GM23338 (cell line): ENCODE results near the gene MSL3. TPM values are rescaled to one million over a fixed set of nuclear protein-coding genes. Genes with fewer than 3 reads are reported as not detected.

Experiments used
- ATAC-seq: fragments of 200-7000 bp; cut with Tn5 transposase; 3 replicates; pipeline ENCODE4 v1.9.1; 2020
- DNase-seq: peaks from one replicate; pipeline ENCODE4 v3.0.0-alpha.2; 2015; ENCODE audit warnings: low spot score
- H2AFZ ChIP-seq: fragments of 200-600 bp; sonication (generic); 2 replicates; pipeline ENCODE4 v1.8.0; 2016; ENCODE audit warnings: antibody characterized with exemption, mild to moderate bottlenecking, moderate library complexity
- H3F3A ChIP-seq: fragments of 200-600 bp; sonication (generic); replicated peaks from 2 replicates; pipeline ENCODE4 v1.8.0; 2017; ENCODE audit warnings: antibody characterized with exemption, mixed run types, low read depth
- H3K27ac ChIP-seq: fragments of 200-600 bp; sonication (generic); 2 replicates; pipeline ENCODE4 v1.6.1; 2016; ENCODE audit warnings: low read depth
- H3K27me3 ChIP-seq: fragments of 200-600 bp; sonication (generic); 2 replicates; pipeline ENCODE4 v1.8.0; 2016; ENCODE audit warnings: mild to moderate bottlenecking, mixed run types, moderate library complexity; ENCODE audit not compliant: insufficient read depth
- H3K36me3 ChIP-seq: fragments of 200-600 bp; sonication (generic); 2 replicates; pipeline ENCODE4 v1.8.0; 2016; ENCODE audit warnings: mild to moderate bottlenecking; ENCODE audit not compliant: insufficient read depth
- H3K4me1 ChIP-seq: fragments of 200-600 bp; sonication (generic); 2 replicates; pipeline ENCODE4 v1.8.0; 2016; ENCODE audit warnings: mild to moderate bottlenecking, moderate library complexity; ENCODE audit not compliant: insufficient read depth
- H3K4me2 ChIP-seq: fragments of 200-600 bp; sonication (generic); 2 replicates; pipeline ENCODE4 v1.7.1; 2017; ENCODE audit warnings: mixed run types
- H3K4me3 ChIP-seq: fragments of 200-600 bp; sonication (generic); 2 replicates; pipeline ENCODE4 v1.6.1; 2016; ENCODE audit warnings: mixed run types
- H3K79me2 ChIP-seq: fragments of 200-600 bp; sonication (generic); replicated peaks from 2 replicates; pipeline ENCODE4 v1.8.0; 2017; ENCODE audit warnings: mild to moderate bottlenecking; ENCODE audit not compliant: insufficient read depth
- H3K9me2 ChIP-seq: fragments of 200-600 bp; sonication (generic); 2 replicates; pipeline ENCODE4 v1.8.0; 2017; ENCODE audit not compliant: insufficient read depth
- H4K20me1 ChIP-seq: fragments of 200-600 bp; sonication (generic); replicated peaks from 2 replicates; pipeline ENCODE4 v1.8.0; 2017; ENCODE audit warnings: mild to moderate bottlenecking; ENCODE audit not compliant: insufficient read depth
- H3K27ac Mint-ChIP-seq: 2 replicates; pipeline ENCODE4 v1.8.0; 2020; ENCODE audit warnings: inconsistent platforms, mild to moderate bottlenecking, moderate library complexity, mixed read lengths
- H3K27me3 Mint-ChIP-seq: 3 replicates; pipeline ENCODE4 v1.8.0; 2022; ENCODE audit warnings: low read depth, mild to moderate bottlenecking, moderate library complexity, mixed read lengths, inconsistent platforms; ENCODE audit not compliant: insufficient read depth, poor library complexity
- H3K36me3 Mint-ChIP-seq: 3 replicates; pipeline ENCODE4 v1.8.0; 2021; ENCODE audit warnings: low read depth, mild to moderate bottlenecking, inconsistent platforms, moderate library complexity, mixed read lengths
- H3K4me1 Mint-ChIP-seq: 3 replicates; pipeline ENCODE4 v1.8.0; 2020; ENCODE audit warnings: mild to moderate bottlenecking, inconsistent platforms, mixed read lengths
- H3K4me3 Mint-ChIP-seq: 3 replicates; pipeline ENCODE4 v1.8.0; 2021; ENCODE audit warnings: moderate library complexity, mild to moderate bottlenecking, inconsistent platforms, mixed read lengths
- H3K9me3 Mint-ChIP-seq: 3 replicates; pipeline ENCODE4 v1.8.0; 2020; ENCODE audit warnings: moderate library complexity, mild to moderate bottlenecking, inconsistent platforms, mixed read lengths
- CTCF ChIP-seq, 2 experiments: fragments of 200-600 bp in 1 of 2; sonication (generic) in 1 of 2; conservative IDR thresholded peaks; 2 replicates each; pipeline versions ENCODE4 v1.5.1 to v1.6.1; 2016 to 2017; ENCODE audit warnings: antibody characterized with exemption in 2 of 2, low read depth in 2 of 2, mild to moderate bottlenecking in 2 of 2, moderate library complexity in 1 of 2
- JUNB ChIP-seq: IDR thresholded peaks from one replicate; pipeline ENCODE4 v1.6.1; 2016; ENCODE audit warnings: antibody characterized with exemption; ENCODE audit not compliant: unreplicated experiment
- NANOG ChIP-seq: IDR thresholded peaks from 2 replicates; pipeline ENCODE4 v1.6.1; 2016; ENCODE audit warnings: antibody characterized with exemption, borderline replicate concordance
- STAT1 ChIP-seq: IDR thresholded peaks from one replicate; pipeline ENCODE4 v1.6.1; 2016; ENCODE audit warnings: antibody characterized with exemption; ENCODE audit not compliant: unreplicated experiment
- ZNF114 ChIP-seq: fragments of 250-450 bp; sonication (Bioruptor Pico); IDR thresholded peaks from 2 replicates; pipeline ENCODE4 v1.5.0; 2020; ENCODE audit warnings: mild to moderate bottlenecking, moderate library complexity
- polyA plus RNA-seq: library from polyadenylated mRNA; unstranded; fragments of >200 nt; fragmentation: Nextera tagmentation; extraction: Ambion mirVana; gene quantifications from 2 replicates; pipeline ENCODE4 v1.2.1, GENCODE V29; 2016
- total RNA-seq: library from RNA; depleted of rRNA; stranded (reverse); fragments of >200 nt; shearing (Covaris generic); gene quantifications from 2 replicates; pipeline ENCODE4 v1.2.3, GENCODE V29; 2014
- TF ChIP-seq, protein P1 (sequence below): IDR thresholded peaks from one replicate; pipeline ENCODE4 v1.6.1; 2018; ENCODE audit warnings: antibody characterized with exemption; ENCODE audit not compliant: unreplicated experiment
- TF ChIP-seq, protein P2 (sequence below): IDR thresholded peaks from 2 replicates; pipeline ENCODE4 v1.6.1; 2016; ENCODE audit warnings: antibody characterized with exemption

Gene MSL3
- total and polyA plus RNA-seq, 2 experiments from 2014 or later, result 13.9 to 18.9 TPM

GRCh38 chrX:11724122-11725017 lies 33.7 kb upstream of the MSL3 start:
- ATAC-seq (no peak), DNase-seq (peak; percentile 21)
- Histone ChIP-seq H3K4me2 (no peak overlapping the region), H3K4me1 (no peaks in the 10 kb centered on the region), H3K9me2 (no peaks in the 10 kb centered on the region), H4K20me1 (no peaks in the 10 kb centered on the region), H3K36me3 (no peaks in the 10 kb centered on the region), H3K4me3 (no peak overlapping the region), H3K27ac (no peak overlapping the region), H2AFZ (no peak overlapping the region), H3K79me2 (no peaks in the 10 kb centered on the region), H3F3A (no peaks in the 10 kb centered on the region), H3K27me3 (no peaks in the 10 kb centered on the region)
- Mint-ChIP-seq H3K36me3 (no peaks in the 10 kb centered on the region), H3K9me3 (no peaks in the 10 kb centered on the region), H3K27ac (no peak overlapping the region), H3K4me1 (no peaks in the 10 kb centered on the region), H3K27me3 (no peaks in the 10 kb centered on the region), H3K4me3 (no peak overlapping the region)
- TF ChIP-seq STAT1 (no peak), CTCF (conservative IDR thresholded peaks at IDR 0.05; ENCODE audit: low read depth in 2 of 2) (peak; percentile 61 to 68), NANOG (no peak), JUNB (no peak), ZNF114 (CRISPR knock-in tag) (no peak)
- TF ChIP-seq, protein P1, sequence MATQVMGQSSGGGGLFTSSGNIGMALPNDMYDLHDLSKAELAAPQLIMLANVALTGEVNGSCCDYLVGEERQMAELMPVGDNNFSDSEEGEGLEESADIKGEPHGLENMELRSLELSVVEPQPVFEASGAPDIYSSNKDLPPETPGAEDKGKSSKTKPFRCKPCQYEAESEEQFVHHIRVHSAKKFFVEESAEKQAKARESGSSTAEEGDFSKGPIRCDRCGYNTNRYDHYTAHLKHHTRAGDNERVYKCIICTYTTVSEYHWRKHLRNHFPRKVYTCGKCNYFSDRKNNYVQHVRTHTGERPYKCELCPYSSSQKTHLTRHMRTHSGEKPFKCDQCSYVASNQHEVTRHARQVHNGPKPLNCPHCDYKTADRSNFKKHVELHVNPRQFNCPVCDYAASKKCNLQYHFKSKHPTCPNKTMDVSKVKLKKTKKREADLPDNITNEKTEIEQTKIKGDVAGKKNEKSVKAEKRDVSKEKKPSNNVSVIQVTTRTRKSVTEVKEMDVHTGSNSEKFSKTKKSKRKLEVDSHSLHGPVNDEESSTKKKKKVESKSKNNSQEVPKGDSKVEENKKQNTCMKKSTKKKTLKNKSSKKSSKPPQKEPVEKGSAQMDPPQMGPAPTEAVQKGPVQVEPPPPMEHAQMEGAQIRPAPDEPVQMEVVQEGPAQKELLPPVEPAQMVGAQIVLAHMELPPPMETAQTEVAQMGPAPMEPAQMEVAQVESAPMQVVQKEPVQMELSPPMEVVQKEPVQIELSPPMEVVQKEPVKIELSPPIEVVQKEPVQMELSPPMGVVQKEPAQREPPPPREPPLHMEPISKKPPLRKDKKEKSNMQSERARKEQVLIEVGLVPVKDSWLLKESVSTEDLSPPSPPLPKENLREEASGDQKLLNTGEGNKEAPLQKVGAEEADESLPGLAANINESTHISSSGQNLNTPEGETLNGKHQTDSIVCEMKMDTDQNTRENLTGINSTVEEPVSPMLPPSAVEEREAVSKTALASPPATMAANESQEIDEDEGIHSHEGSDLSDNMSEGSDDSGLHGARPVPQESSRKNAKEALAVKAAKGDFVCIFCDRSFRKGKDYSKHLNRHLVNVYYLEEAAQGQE, result no peak
- TF ChIP-seq, protein P2, sequence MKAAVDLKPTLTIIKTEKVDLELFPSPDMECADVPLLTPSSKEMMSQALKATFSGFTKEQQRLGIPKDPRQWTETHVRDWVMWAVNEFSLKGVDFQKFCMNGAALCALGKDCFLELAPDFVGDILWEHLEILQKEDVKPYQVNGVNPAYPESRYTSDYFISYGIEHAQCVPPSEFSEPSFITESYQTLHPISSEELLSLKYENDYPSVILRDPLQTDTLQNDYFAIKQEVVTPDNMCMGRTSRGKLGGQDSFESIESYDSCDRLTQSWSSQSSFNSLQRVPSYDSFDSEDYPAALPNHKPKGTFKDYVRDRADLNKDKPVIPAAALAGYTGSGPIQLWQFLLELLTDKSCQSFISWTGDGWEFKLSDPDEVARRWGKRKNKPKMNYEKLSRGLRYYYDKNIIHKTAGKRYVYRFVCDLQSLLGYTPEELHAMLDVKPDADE, result no peak
